Parathyroid adenoma (tissue), 2 donors: ENCODE data around the gene MAP2K4.

Experiments
- H2AFZ ChIP-seq: fragments of 300-600 bp; sonication (generic); one replicate; pipeline ENCODE4 v1.7.0; 2017; ENCODE audit warnings: antibody characterized with exemption, mild to moderate bottlenecking
- H3K27ac ChIP-seq: fragments of 300-600 bp; sonication (generic); one replicate; pipeline ENCODE4 v1.7.0; 2017
- H3K27me3 ChIP-seq: fragments of 300-600 bp; sonication (generic); one replicate; pipeline ENCODE4 v1.7.0; 2017; ENCODE audit warnings: low read length; ENCODE audit not compliant: control insufficient read depth, insufficient read depth
- H3K36me3 ChIP-seq: fragments of 300-600 bp; sonication (generic); one replicate; pipeline ENCODE4 v1.7.0; 2017; ENCODE audit warnings: low read length; ENCODE audit not compliant: control insufficient read depth, insufficient read depth
- H3K4me1 ChIP-seq: fragments of 300-600 bp; sonication (generic); one replicate; pipeline ENCODE4 v1.7.0; 2017; ENCODE audit warnings: control low read depth
- H3K4me2 ChIP-seq: fragments of 300-600 bp; sonication (generic); one replicate; pipeline ENCODE4 v1.7.0; 2017; ENCODE audit warnings: low read length
- H3K4me3 ChIP-seq: fragments of 300-600 bp; sonication (generic); one replicate; pipeline ENCODE4 v1.7.0; 2017; ENCODE audit warnings: low read depth, low read length
- H3K79me2 ChIP-seq: fragments of 300-600 bp; sonication (generic); one replicate; pipeline ENCODE4 v1.7.0; 2017; ENCODE audit warnings: control low read depth
- H3K9ac ChIP-seq: fragments of 300-600 bp; sonication (generic); one replicate; pipeline ENCODE4 v1.7.0; 2017; ENCODE audit warnings: mild to moderate bottlenecking
- H3K9me3 ChIP-seq: fragments of 300-600 bp; sonication (generic); one replicate; pipeline ENCODE4 v1.7.0; 2017; ENCODE audit warnings: low read length; ENCODE audit not compliant: control insufficient read depth
- TF ChIP-seq, protein P1 (sequence below): fragments of 300-600 bp; sonication (generic); IDR thresholded peaks from one replicate; pipeline ENCODE4 v1.7.0; 2017; ENCODE audit warnings: antibody characterized with exemption, mild to moderate bottlenecking
- donor health status: primary hyperparathyroidism.

Gene MAP2K4

GRCh38 chr17:12050646-12051225 is 30.1 kb downstream of the MAP2K4 start:
- TF ChIP-seq, protein P1, sequence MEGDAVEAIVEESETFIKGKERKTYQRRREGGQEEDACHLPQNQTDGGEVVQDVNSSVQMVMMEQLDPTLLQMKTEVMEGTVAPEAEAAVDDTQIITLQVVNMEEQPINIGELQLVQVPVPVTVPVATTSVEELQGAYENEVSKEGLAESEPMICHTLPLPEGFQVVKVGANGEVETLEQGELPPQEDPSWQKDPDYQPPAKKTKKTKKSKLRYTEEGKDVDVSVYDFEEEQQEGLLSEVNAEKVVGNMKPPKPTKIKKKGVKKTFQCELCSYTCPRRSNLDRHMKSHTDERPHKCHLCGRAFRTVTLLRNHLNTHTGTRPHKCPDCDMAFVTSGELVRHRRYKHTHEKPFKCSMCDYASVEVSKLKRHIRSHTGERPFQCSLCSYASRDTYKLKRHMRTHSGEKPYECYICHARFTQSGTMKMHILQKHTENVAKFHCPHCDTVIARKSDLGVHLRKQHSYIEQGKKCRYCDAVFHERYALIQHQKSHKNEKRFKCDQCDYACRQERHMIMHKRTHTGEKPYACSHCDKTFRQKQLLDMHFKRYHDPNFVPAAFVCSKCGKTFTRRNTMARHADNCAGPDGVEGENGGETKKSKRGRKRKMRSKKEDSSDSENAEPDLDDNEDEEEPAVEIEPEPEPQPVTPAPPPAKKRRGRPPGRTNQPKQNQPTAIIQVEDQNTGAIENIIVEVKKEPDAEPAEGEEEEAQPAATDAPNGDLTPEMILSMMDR, result no peak

GRCh38 chr17:12053552-12053951 is 32.9 kb downstream of the MAP2K4 start:
- Histone ChIP-seq H2AFZ (no peak overlapping the region), H3K4me3 (no peak overlapping the region), H3K9me3 (no peaks in the 10 kb centered on the region), H3K4me2 (no peak overlapping the region), H3K36me3 (no peaks in the 10 kb centered on the region), H3K9ac (no peak overlapping the region), H3K79me2 (peaks cover 8% of the 10 kb centered on the region), H3K27ac (no peak overlapping the region), H3K4me1 (peaks cover 13% of the 10 kb centered on the region), H3K27me3 (no peaks in the 10 kb centered on the region)
- TF ChIP-seq, protein P1, result no peak

More at GRCh38 chr17:12050646-12051225, 30.1 kb downstream of the MAP2K4 start:
- no peak overlapping the region for H3K4me2 ChIP-seq
- no peak overlapping the region for H2AFZ ChIP-seq
- no peaks in the 10 kb centered on the region for H3K9me3 ChIP-seq
- peaks cover 21% of the 10 kb centered on the region for H3K4me1 ChIP-seq
- H3K79me2 ChIP-seq, result peaks cover 18% of the 10 kb centered on the region
- no peak overlapping the region for H3K9ac ChIP-seq
- H3K4me3 ChIP-seq, result no peak overlapping the region
- no peaks in the 10 kb centered on the region for H3K27me3 ChIP-seq
- no peak overlapping the region for H3K27ac ChIP-seq
- H3K36me3 ChIP-seq, result no peaks in the 10 kb centered on the region

DNA sequence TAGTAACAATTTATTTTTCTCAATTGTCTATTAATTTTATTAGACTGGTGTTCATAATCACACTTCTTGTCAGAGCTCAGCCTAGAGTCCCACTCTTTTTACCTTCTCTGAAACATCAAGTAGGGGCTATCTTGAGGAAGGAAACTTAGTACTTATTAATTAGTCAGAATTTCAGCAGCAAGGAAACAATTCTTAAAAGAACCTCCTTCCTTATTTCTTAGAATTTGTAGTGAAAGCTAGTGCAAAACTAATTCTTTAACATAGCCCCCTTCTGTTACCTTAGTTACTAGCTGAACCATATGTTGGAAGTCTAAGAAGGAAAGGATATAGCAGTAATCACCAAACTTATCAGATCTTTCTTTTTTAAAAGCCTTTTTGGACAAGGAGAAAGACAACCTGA is 35.2 kb downstream of the MAP2K4 start:
- no peaks in the 10 kb centered on the region for H3K27me3 ChIP-seq
- TF ChIP-seq, protein P1, result no peak
- no peak overlapping the region for H3K27ac ChIP-seq
- H3K4me1 ChIP-seq, result peaks cover 13% of the 10 kb centered on the region
- no peak overlapping the region for H3K4me3 ChIP-seq
- peaks cover 7% of the 10 kb centered on the region for H3K79me2 ChIP-seq
- no peaks in the 10 kb centered on the region for H3K36me3 ChIP-seq
- H3K9ac ChIP-seq, result no peak overlapping the region
- H2AFZ ChIP-seq, result no peak overlapping the region
- no peaks in the 10 kb centered on the region for H3K9me3 ChIP-seq
- H3K4me2 ChIP-seq, result no peak overlapping the region

GRCh38 chr17:12057520-12057919 is 36.8 kb downstream of the MAP2K4 start:
- Histone ChIP-seq H3K27me3 (no peaks in the 10 kb centered on the region), H3K9me3 (no peaks in the 10 kb centered on the region), H3K9ac (no peak overlapping the region), H3K4me1 (peaks cover 15% of the 10 kb centered on the region), H3K36me3 (no peaks in the 10 kb centered on the region), H3K4me2 (no peak overlapping the region), H3K4me3 (no peak overlapping the region), H3K79me2 (peaks cover 14% of the 10 kb centered on the region), H3K27ac (no peak overlapping the region), H2AFZ (no peak overlapping the region)
- TF ChIP-seq, protein P1, result no peak

DNA sequence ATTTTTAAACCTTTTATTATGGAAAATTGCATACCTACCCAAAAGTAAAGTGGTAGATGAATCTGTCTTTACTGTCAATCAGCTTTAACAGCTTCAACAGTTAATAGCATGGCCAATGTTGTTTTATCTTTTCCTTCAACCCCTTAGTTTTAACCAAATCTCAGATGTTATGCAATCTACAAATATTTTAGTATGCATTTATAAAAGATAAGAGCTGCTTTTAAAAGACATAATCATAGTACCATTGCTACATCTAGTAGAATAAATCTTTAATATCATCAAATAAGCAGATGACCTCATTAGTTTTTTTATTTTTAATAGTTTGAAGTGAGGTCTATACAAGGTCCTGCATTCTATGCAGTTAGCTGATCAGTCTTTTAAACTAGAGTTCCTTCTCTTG is 37.9 kb downstream of the MAP2K4 start:
- Histone ChIP-seq H3K4me1 (peaks cover 12% of the 10 kb centered on the region), H3K79me2 (peaks cover 14% of the 10 kb centered on the region), H3K4me2 (no peak overlapping the region), H2AFZ (no peak overlapping the region), H3K36me3 (no peaks in the 10 kb centered on the region), H3K27me3 (no peaks in the 10 kb centered on the region), H3K9ac (no peak overlapping the region), H3K27ac (no peak overlapping the region), H3K9me3 (no peaks in the 10 kb centered on the region), H3K4me3 (no peak overlapping the region)
- TF ChIP-seq, protein P1, result no peak
